Kidney (tissue), 22 donors: ENCODE results near the gene PCDHB3. TPM values are rescaled to one million over a fixed set of nuclear protein-coding genes. Genes with fewer than 3 reads are reported as not detected.

Experiments used
- DNase-seq, 5 donors: peaks; one replicate each; pipeline ENCODE4 v3.0.0-alpha.2; 2013 to 2020
- FAIRE-seq: peaks from 2 replicates; lab custom pipeline; 2012; peaks lifted over from hg19 to GRCh38; lab: Jason Lieb, UNC
- H3K27ac ChIP-seq, 2 donors: one replicate each; pipeline ENCODE4 v1.7.0; 2013; ENCODE audit warnings: low read depth in 2 of 2, low read length in 2 of 2, inconsistent platforms in 1 of 2
- H3K27me3 ChIP-seq: one replicate; pipeline ENCODE4 v1.7.1; 2013; ENCODE audit warnings: low read length, inconsistent platforms; ENCODE audit not compliant: control insufficient read depth, insufficient read depth
- H3K36me3 ChIP-seq, 3 donors: one replicate each; pipeline versions ENCODE4 v1.7.0 to v1.7.1; 2013; ENCODE audit warnings: low read length in 3 of 3, control low read depth in 1 of 3, inconsistent platforms in 1 of 3; ENCODE audit not compliant: insufficient read depth in 3 of 3, control insufficient read depth in 2 of 3
- H3K4me1 ChIP-seq, 3 donors: one replicate each; pipeline versions ENCODE4 v1.7.0 to v1.7.1; 2013; ENCODE audit warnings: low read length in 3 of 3, inconsistent platforms in 1 of 3, low read depth in 1 of 3; ENCODE audit not compliant: control insufficient read depth in 2 of 3, insufficient read depth in 2 of 3
- H3K4me3 ChIP-seq, 3 donors: one replicate each; pipeline versions ENCODE4 v1.7.0 to v1.8.1; 2013; ENCODE audit warnings: low read length in 3 of 3, control low read depth in 1 of 3, inconsistent platforms in 1 of 3
- H3K9ac ChIP-seq, 3 donors: one replicate each; pipeline versions ENCODE4 v1.7.0 to v1.7.1; 2013; ENCODE audit warnings: low read length in 3 of 3, control low read depth in 1 of 3, inconsistent platforms in 1 of 3
- H3K9me3 ChIP-seq, 3 donors: one replicate each; pipeline versions ENCODE4 v1.7.0 to v1.7.1; 2013; ENCODE audit warnings: low read length in 3 of 3, control low read depth in 1 of 3, inconsistent platforms in 1 of 3; ENCODE audit not compliant: control insufficient read depth in 2 of 3, insufficient read depth in 1 of 3
- CTCF ChIP-seq: IDR thresholded peaks from 3 replicates; pipeline ENCODE4 v1.5.1; 2012; ENCODE audit warnings: mild to moderate bottlenecking, moderate library complexity, borderline replicate concordance; ENCODE audit not compliant: insufficient read depth; ENCODE audit errors: extremely low read depth
- intact Hi-C: fragments of 100-400 bp; cut with DNase I; formaldehyde crosslinking; loops from one replicate; pipeline ENCODE4 v1.11.1; 2022
- long read RNA-seq, 10 donors: library from polyadenylated mRNA in 1 of 10; unstranded in 1 of 10; transcript quantifications; one replicate each; pipeline ENCODE4 v2.0.0 and lab custom pipeline, GENCODE V29; 2021 to 2026
- polyA plus RNA-seq: library from polyadenylated mRNA; stranded (reverse); fragments of 350-450 nt; fragmentation: Illumina TruSeq; extraction: RNeasy Lipid Tissue Mini Kit (QIAGEN cat#74804); gene quantifications from one replicate; pipeline ENCODE4 v1.2.3, GENCODE V29; 2014; ENCODE audit warnings: low read depth, low replicate concordance; ENCODE audit not compliant: insufficient read depth
- total RNA-seq: library from RNA; stranded (reverse); fragmentation: NEBNext Ultra II Directional; extraction: Animal tissue kit (Norgen Biotek cat#: 25700); gene quantifications from one replicate; pipeline ENCODE4 v1.2.1, GENCODE V29; 2021
- donor health status: control.
- donor health status: control.
- donor health status: control.
- donor health status: control.
- donor health status: control.
- donor health status: DM: yes; HTN: yes; CAD: no.
- donor health status: Normal renal cell carcinoma (clear cell type).

PCDHB3 gene
- total RNA-seq = 3.1 TPM
- polyA plus RNA-seq = 2.3 TPM
- long read RNA-seq, donor 1, partial matches to known transcripts = 0 of 1 reads
- long read RNA-seq, donor 1, other reads (novel, unspliced or antisense) = 0 of 1 reads
- long read RNA-seq, donor 2, partial matches to known transcripts = 0 of 4 reads
- long read RNA-seq, donor 2, other reads (novel, unspliced or antisense) = 0 of 4 reads
- long read RNA-seq, donor 3, partial matches to known transcripts = 0 of 3 reads
- long read RNA-seq, donor 3, other reads (novel, unspliced or antisense) = 0 of 3 reads
- long read RNA-seq, donor 4 = 0 reads
- long read RNA-seq, donor 5 = 0 reads
- long read RNA-seq, donor 6, partial matches to known transcripts = 0 of 2 reads
- long read RNA-seq, donor 6, other reads (novel, unspliced or antisense) = 0 of 2 reads
- long read RNA-seq, donor 7, partial matches to known transcripts = 0 of 1 reads
- long read RNA-seq, donor 7, other reads (novel, unspliced or antisense) = 0 of 1 reads
- long read RNA-seq, donor 8, partial matches to known transcripts = 0 of 2 reads
- long read RNA-seq, donor 8, other reads (novel, unspliced or antisense) = 0 of 2 reads
- long read RNA-seq, donor 9, partial matches to known transcripts = 0 of 2 reads
- long read RNA-seq, donor 9, other reads (novel, unspliced or antisense) = 0 of 2 reads
- long read RNA-seq, donor 10, partial matches to known transcripts = 0 of 3 reads
- long read RNA-seq, donor 10, other reads (novel, unspliced or antisense) = 0 of 3 reads

GRCh38 chr5:141100243-141100805, at the start of gene PCDHB3:
Gene PCDHB3 (plus strand): TSS chr5:141100473. CDS start chr5:141100650, 177 bp downstream.
- Histone ChIP-seq H3K4me3 (peak within 1 kb of the TSS; percentile 26 to 59 (median 53)), H3K36me3 (no peaks in the 10 kb centered on the region), H3K9ac (no peak within 1 kb of the TSS), H3K27me3 (no peaks in the 10 kb centered on the region), H3K27ac (no peak within 1 kb of the TSS), H3K9me3 (peaks cover 0 to 22% (median 3%) of the 10 kb centered on the region in 3 donors), H3K4me1 (no peaks in the 10 kb centered on the region)
- intact Hi-C loops = no loop called here
- TF ChIP-seq CTCF = peak; percentile 22
- DNase-seq (peak in 4 of 5 donors; percentile 34 to 64 (median 49)), FAIRE-seq (no peak)

- intact Hi-C loops = no loop called here
- no peak within 1 kb of the TSS for H3K27ac ChIP-seq
- H3K36me3 ChIP-seq = no peaks in the 10 kb centered on the region
- H3K9ac ChIP-seq = peak within 1 kb of the TSS; percentile 6 to 49 (median 31)
- H3K27me3 ChIP-seq = no peaks in the 10 kb centered on the region
- TF ChIP-seq CTCF = no peak
- peak in 4 of 5 donors; percentile 24 to 61 (median 38) for DNase-seq
- H3K4me3 ChIP-seq = peak within 1 kb of the TSS; percentile 71 to 80 (median 78)
- H3K4me1 ChIP-seq = no peaks in the 10 kb centered on the region
- no peak for FAIRE-seq
- H3K9me3 ChIP-seq = no peaks in the 10 kb centered on the region
These were observed 49.4 kb upstream of the PCDHB3 start, which contains the start of gene PCDHB1 for GRCh38 chr5:141050622-141051520. Gene PCDHB1 (plus strand): TSS chr5:141051374. CDS start chr5:141051471, 97 bp downstream.

- peak in 1 of 5 donors; percentile 20 for DNase-seq
These were observed 48.8 kb upstream of the PCDHB3 start for GRCh38 chr5:141051521-141051866.

More at GRCh38 chr5:141051521-141051866, 48.8 kb upstream of the PCDHB3 start:
- no peak overlapping the region for H3K27ac ChIP-seq
- H3K27me3 ChIP-seq = no peaks in the 10 kb centered on the region
- no peak for TF ChIP-seq CTCF
- H3K4me1 ChIP-seq = no peaks in the 10 kb centered on the region
- no peaks in the 10 kb centered on the region for H3K9me3 ChIP-seq
- H3K36me3 ChIP-seq = no peaks in the 10 kb centered on the region
- peak overlapping the region; percentile 71 to 80 (median 78) for H3K4me3 ChIP-seq
- intact Hi-C loops = no loop called here
- no peak for FAIRE-seq
- H3K9ac ChIP-seq = peak overlapping the region in 2 of 3 donors; percentile 31 to 49
